SIG-M5 treated with dmso at 0.1 percent for 504 hours (cell line): ENCODE results near the gene DAW1.

Experiments used
- DNase-seq: peaks from one replicate; lab custom pipeline; 2025; ENCODE audit not compliant: unreplicated experiment; lab: John Stamatoyannopoulos, UW

Gene DAW1

GRCh38 chr2:227861011-227861410, 10.4 kb upstream of the DAW1 start:
- DNase-seq, result no peak

- DNase-seq, result peak; percentile 43
These were observed 9.1 kb upstream of the DAW1 start for GRCh38 chr2:227862227-227862740.

GRCh38 chr2:227862741-227863588, 8.5 kb upstream of the DAW1 start:
- DNase-seq, result no peak

GRCh38 chr2:227864161-227864756, 7.2 kb upstream of the DAW1 start:
- DNase-seq, result no peak

- DNase-seq, result no peak
These were observed 6.1 kb upstream of the DAW1 start for GRCh38 chr2:227865291-227865690.

GRCh38 chr2:227867386-227867785, 4.0 kb upstream of the DAW1 start:
- no peak for DNase-seq

GRCh38 chr2:227870710-227871374, 589 bp upstream of the DAW1 start:
- DNase-seq, result no peak

- DNase-seq, result no peak
These were observed 1.2 kb downstream of the DAW1 start for GRCh38 chr2:227872676-227873075.

GRCh38 chr2:227876300-227876801, 4.9 kb downstream of the DAW1 start:
- DNase-seq, result no peak

- DNase-seq, result no peak
These were observed 6.2 kb downstream of the DAW1 start for GRCh38 chr2:227877421-227878310.

- DNase-seq, result no peak
These were observed 9.0 kb downstream of the DAW1 start for GRCh38 chr2:227880460-227880859.

GRCh38 chr2:227881866-227882517, 10.6 kb downstream of the DAW1 start:
- DNase-seq, result no peak

- DNase-seq, result peak; percentile 75
These were observed 13.1 kb downstream of the DAW1 start for GRCh38 chr2:227884511-227884947.

GRCh38 chr2:227886149-227886548, 14.7 kb downstream of the DAW1 start:
- DNase-seq, result peak; percentile 6

GRCh38 chr2:227888289-227888688, 16.9 kb downstream of the DAW1 start:
- DNase-seq, result no peak

GRCh38 chr2:227889336-227889735, 17.9 kb downstream of the DAW1 start:
- no peak for DNase-seq

- peak; percentile 31 for DNase-seq
These were observed 19.2 kb downstream of the DAW1 start for GRCh38 chr2:227890495-227891079.

- no peak for DNase-seq
These were observed 20.2 kb downstream of the DAW1 start for GRCh38 chr2:227891673-227892072.

- no peak for DNase-seq
These were observed 31.9 kb downstream of the DAW1 start for GRCh38 chr2:227903381-227903780.

GRCh38 chr2:227906991-227907390, 35.6 kb downstream of the DAW1 start:
- DNase-seq, result no peak
